Umbilical cord (tissue), 2 donors: Measurements from ENCODE around the gene ANAPC13. TPM values are rescaled to one million over a fixed set of nuclear protein-coding genes. Genes with fewer than 3 reads are reported as not detected.

Source experiments
- DNase-seq: peaks from one replicate; pipeline ENCODE4 v3.0.0-alpha.2; 2015; ENCODE audit warnings: low spot score
- total RNA-seq: library from RNA; depleted of rRNA; stranded (reverse); fragments of >200 nt; gene quantifications from one replicate; pipeline ENCODE4 v1.2.3, GENCODE V29; 2014; ENCODE audit warnings: low replicate concordance; ENCODE audit not compliant: insufficient read depth

Gene ANAPC13
- total RNA-seq, 1 donor from 2014 or later, result 79.7 TPM

DNA sequence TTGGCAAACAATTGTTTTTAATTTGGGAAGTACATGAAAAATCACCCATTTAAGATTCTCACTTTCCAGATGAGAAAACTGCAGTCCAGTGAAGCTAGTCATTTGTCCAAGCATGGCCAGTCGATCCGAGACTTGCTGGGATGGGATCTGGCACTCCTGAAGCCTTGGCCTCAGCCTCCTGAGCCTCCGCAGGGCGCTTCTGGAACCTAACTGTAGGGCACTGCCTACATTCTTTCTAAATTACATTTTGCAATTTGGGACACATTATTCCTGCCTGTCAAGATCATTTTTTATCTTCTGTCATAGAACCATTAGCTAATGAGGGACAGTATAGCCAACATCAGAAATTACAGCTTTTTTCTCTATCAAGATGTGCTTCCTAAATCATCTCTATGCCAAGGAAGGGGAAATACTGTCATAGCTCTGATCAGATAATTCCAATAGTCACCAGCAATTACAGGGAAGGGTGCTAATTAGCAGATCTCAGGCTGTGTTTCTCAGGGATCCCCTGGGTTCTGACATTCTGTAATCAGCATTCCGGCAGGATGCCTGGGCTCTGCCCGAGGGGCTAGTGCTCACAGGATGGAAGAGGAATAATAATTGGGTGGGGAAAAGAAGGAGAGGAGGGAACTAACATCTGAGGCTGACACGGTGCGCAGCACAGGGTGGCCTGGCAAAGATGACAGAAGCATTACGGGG lies 28.3 kb downstream of the ANAPC13 start:
- no peak for DNase-seq

DNA sequence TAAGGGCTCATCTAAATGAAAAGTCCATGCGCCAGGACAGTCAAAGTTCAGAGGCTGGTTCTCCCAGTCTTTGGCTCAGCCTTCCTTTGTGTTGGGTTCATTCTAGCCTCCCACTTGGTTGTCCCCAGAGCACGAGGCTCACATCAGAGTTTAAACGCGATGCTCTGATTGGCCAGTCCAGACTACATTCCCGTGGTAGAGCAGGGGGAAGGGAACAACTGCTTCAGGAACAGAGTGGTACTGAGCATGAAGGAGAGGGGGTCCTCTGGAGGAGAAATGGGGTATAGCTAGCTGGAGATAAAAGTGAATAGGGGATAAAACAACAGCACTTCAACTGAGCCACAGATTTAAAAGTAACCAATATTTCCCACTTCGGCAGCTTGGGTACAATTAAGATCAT lies 32.2 kb downstream of the ANAPC13 start:
- DNase-seq, result no peak

DNA sequence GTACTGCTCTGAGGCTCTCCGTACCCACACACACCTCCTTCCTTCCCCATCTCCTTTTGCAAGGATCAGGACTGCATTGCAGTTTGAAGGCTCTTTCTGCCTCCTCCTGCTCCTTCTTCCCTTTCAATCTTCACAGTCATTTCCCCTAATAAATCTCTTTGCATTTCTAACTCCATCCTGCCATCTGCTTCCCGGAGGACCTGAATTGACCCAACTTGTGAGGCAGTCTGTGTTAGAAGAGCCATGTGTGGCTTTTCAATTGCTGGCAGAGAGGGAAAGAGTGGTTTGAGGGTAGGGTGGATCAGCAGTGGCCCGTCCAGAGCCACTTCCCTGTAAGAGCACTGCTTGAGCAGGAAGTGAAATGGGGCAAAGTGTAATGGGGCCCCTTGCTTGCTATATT lies 35.8 kb downstream of the ANAPC13 start:
- no peak for DNase-seq

DNA sequence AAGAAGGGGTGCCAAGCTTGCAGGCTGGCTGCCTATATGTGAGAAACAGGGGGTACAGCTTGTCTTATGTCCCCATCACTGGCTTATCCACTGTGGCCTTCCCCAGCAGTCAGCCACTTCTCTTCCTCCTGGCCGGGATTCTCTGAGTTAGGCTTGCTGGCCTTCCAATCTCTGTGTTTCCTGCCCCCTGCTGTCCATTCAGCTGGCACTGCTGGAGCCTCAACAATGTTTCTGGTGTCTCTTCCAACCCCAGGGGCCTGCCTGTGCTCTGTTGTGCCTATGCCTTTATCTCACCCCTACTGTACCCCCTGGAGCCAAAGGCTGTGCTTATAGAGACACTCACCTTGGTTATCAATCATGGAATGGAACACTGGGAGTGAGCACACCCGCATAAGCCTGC lies 36.5 kb downstream of the ANAPC13 start:
- no peak for DNase-seq

DNA sequence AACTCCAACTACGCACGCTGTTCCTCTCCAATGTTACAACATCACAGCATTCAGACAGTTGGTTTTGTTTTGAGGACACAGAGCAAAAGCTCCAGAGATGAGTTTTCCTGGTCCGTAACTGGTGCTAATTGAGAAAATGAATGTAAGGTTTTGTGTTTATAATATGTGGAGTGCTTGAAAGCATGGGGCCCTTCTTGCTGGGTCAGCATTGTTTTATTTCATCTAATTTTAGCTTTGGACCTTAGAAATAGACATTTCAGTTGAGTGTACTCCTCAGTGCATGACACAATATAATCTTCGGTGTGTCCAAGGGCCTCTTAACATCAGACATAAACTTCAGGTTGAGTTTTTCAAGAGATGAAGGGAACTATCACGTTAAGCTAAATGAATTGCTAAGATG lies 37.1 kb downstream of the ANAPC13 start:
- no peak for DNase-seq

DNA sequence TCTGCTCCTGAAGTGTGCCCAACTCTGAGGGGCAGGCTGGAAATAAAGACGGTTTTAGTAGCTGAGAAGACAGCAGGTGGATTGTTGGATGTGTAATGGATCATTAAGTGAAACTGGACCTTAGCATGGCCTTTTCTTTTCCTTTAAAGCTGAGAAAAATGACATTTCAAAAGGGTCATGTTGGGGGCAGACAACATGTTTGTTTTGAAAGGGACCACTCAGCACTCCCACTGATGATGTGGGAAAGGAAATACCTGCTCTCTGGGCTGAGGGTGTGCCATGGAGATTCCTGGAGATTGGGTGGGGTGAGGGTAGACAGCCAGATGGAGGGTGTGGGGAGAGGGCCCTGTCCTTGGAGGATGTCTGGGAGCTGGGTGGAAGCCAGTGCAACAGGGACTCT lies 38.4 kb downstream of the ANAPC13 start:
- DNase-seq, result no peak

DNA sequence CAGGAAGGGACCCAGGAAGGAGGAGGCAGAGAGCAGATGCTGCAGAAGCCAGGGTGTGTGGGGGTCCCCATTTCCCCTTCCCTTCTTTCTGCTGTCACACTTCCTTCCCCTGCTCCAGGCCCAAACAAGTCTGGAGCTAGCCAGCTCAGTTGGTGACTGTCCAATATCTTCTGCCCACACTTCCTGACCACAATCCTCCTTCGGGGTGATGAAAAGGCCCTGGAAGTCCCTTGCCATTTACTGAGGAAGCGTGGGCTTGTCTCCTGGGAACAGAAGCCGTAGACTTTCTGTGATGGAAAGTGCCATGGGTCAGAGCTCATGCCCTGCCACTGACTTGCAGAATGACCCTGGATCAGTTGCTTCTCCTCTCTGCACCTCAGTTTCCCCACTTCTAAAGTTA lies 39.0 kb downstream of the ANAPC13 start:
- DNase-seq, result no peak

DNA sequence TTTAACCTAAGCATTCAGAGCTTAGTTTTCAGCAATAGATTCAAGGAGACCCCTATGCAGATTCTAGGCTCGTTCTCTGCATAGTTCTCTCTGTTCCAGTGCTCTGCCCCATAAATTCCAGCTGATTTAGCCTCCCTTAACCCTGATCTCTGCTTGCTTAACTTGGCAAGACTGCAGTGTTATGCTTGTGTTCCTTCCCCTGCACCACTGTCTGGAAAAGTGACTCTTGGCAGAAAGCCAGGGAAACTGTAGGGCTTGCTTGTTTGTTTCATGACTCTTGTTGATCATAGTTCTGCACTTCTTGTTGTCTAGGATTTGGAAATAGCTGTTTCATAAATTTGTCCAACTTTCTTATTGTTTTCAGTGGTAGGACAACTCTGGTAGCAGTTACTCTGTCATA lies 40.1 kb downstream of the ANAPC13 start:
- peak; percentile 73 for DNase-seq

DNA sequence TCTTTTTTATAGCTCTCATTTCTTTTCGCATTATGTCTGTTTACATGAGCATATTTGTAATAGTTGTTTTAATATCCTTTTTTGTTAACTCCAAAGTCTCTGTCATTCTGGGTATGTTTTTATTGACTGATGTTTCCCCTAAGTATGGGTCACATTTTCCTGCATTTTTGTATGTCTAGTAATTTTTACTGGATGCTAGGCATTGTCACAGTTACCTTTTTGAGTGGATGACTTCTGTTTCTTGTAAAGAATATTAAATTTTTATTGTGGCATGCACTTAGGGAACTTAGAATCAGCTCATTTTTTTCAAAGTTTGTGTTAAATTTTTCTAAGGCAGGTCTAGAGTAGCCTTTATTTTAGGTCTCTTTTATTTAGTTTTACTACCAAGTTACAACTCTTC lies 40.7 kb downstream of the ANAPC13 start:
- no peak for DNase-seq

DNA sequence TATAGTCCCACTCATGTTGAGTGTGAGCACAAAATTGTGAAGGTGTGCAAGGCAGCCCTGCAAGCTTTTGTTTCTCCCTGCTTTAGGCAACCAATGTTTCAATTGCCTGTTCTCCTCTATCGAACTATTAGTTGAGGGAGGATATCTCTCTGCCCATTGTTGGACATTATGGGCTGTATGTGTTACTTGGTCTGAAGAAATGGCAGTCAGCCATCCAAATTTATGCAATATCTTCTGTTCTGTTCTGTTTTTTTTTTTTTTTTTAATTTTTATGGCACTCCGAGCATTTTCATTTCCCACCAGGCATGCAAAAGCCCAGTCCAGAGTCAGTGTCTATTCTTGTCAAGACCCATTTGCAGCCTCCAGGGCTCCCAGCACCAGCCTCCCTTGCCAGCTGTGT lies 44.0 kb downstream of the ANAPC13 start:
- DNase-seq, result no peak

DNA sequence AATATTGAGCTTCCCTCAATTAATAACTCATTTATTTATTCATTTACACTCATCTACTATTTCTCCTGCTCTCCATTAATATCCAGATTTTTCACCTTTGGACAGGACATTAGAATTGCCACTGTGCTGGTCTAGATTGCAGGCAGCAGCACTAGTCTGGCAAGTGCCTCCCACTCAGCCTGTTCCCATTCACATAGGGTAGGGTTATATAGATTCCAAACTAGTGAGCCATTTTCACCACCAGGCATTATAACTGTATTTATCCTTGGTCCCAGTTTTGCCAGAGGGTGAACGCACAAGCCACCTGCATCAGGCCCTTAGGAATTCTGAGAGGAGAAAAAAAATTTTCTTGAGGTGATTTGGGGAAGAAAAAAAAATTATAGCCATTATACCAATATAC lies 44.5 kb downstream of the ANAPC13 start:
- DNase-seq, result no peak

DNA sequence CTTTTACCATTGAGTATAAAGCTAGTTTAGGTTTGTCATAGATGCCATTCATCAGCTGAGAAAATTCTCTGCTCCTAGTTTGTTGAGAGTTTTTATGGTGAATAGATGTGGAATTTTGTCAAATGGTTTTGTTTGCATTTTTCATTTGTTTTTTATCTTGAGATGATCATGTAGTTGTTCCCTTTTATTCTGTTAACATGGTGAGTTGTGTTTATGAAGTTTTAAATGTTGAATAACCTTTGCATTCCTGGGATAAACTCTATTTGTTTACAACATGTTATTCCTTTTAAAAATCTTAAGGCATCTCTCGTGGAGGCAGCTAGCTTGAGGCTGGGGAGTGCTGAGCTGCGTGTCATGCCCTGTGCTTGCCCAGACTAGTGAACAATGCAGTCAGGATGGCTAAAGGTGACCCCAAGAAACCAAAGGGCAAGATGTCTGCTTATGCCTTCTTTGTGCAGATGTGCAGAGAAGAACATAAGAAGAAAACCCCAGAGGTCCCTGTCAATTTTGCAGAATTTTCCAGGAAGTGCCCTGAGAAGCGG lies 48.5 kb downstream of the ANAPC13 start:
- DNase-seq, result no peak

DNA sequence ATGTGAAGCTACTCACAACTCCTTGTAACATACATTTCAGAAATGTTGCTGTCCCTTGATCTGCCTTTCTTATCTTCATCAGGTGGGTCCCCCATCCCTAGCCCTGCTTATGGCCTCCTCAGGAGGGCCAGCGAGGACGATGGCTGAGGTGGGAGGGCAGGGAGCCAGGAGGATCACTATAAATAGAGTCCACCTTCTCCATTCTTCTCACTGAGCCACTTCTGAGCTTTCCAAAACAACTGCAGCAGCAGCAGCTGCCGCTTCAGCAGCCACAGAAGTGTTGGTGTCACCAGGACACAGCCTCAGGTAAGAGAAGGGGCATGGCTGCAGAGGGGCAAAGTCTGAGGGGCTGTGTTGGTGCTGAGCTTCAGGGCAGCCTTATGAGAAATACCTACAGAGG lies 53.5 kb downstream of the ANAPC13 start:
- DNase-seq, result no peak

DNA sequence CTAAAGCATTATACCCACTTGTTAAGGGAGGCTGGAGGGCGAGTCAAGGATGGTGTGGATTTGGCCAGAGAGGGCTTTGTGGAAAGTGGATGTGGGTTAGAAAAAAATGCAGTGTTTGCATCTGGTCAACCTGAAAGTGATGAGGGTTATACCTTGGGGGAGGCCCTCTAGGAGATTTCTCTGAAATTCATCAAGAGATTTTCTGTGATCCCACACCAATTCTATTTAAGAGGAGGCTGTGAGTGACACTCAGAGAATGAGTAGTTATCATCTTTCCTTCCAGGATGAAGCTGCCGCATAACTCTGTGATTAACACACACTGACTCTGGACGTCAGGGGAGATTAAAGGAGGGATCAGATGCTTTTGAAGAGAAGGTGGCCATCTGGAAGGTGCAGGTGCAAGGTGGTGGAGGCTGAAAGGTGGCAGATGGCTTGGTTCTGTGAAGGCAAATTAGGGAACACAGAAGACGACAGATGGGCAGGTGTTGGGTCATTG lies 54.8 kb downstream of the ANAPC13 start:
- DNase-seq, result no peak

DNA sequence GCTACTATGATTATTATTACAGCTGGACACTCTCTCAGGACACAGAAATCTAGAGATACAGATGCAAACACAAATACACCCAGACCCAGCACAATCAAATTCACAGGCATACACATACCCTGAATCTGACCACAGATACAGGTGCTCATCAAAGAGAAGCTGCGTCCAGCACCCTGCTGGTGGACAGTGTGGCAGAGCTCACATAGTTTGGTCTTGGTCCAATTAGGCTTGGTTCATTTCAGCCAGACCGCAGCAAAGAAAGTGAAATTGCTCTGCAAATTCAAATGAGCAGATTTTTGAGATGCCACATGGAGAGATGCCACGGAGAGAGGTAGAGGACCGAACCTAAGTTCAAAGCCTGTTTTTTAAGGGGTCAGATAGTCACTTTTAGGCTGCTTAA lies 55.6 kb downstream of the ANAPC13 start:
- no peak for DNase-seq

DNA sequence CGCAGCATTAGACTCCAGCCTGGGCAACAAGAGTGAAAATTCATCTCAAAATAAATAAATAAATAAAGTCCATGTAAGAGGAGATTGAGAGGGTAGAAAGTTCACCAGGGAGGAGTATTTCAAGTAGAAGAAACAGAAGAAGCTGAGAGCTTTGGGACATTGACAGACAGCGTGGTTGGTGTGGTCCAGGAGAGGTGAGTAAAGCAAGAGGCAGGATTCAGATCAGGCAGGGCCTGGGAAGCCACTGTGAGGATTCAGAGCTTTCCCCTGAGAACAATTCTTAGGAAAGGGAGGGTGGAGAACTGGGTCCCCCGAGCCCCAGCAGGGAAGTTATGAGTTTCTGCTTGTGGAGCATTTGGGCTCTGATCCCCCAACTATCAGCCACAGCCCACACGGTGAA lies 57.4 kb downstream of the ANAPC13 start:
- no peak for DNase-seq

Other genes with a start within 250 kb of the ANAPC13 start
- gene RYK, start 235.1 kb downstream of the ANAPC13 start, total RNA-seq, result 106 TPM
- gene AMOTL2, start 111.5 kb downstream of the ANAPC13 start, total RNA-seq, result 174 TPM
- gene CEP63, start 72 bp upstream of the ANAPC13 start, total RNA-seq, result 25.3 TPM
- 1.7 TPM for gene KY, start 165.0 kb upstream of the ANAPC13 start, total RNA-seq